ENCODE data around the gene SLC35F6.
"Not testable (repeated sequence)": the region's sequence is repeated elsewhere in the genome, so short reads cannot be mapped to it uniquely, and the experiment has no call there.

Gene SLC35F6

GRCh38 chr2:26754972-26755670 lies 9.0 kb upstream of the SLC35F6 start:
- DNase-seq (ENCODE audit: extremely low read depth in 1 of 2, low read depth in 1 of 2), result no peak

- no peak for DNase-seq (ENCODE audit: extremely low read depth in 1 of 2, low read depth in 1 of 2)
Measured at GRCh38 chr2:26756337-26756736, 7.7 kb upstream of the SLC35F6 start.

GRCh38 chr2:26757873-26758789 lies 6.0 kb upstream of the SLC35F6 start:
- DNase-seq (ENCODE audit: extremely low read depth in 1 of 2, low read depth in 1 of 2), result no peak

GRCh38 chr2:26758790-26759321 lies 5.2 kb upstream of the SLC35F6 start:
- DNase-seq (ENCODE audit: extremely low read depth in 1 of 2, low read depth in 1 of 2), result no peak

GRCh38 chr2:26759845-26760244 lies 4.2 kb upstream of the SLC35F6 start:
- DNase-seq (ENCODE audit: extremely low read depth in 1 of 2, low read depth in 1 of 2), result no peak

GRCh38 chr2:26760991-26761390 lies 3.1 kb upstream of the SLC35F6 start:
- DNase-seq (ENCODE audit: extremely low read depth in 1 of 2, low read depth in 1 of 2), result not testable (repeated sequence)

- no peak for DNase-seq (ENCODE audit: extremely low read depth in 1 of 2, low read depth in 1 of 2)
Measured at GRCh38 chr2:26763019-26763418, 1.1 kb upstream of the SLC35F6 start.

- DNase-seq (ENCODE audit: extremely low read depth in 1 of 2, low read depth in 1 of 2), result no peak
Measured at GRCh38 chr2:26764906-26765305, 822 bp downstream of the SLC35F6 start.

GRCh38 chr2:26765475-26766200 lies 1.6 kb downstream of the SLC35F6 start:
- DNase-seq (ENCODE audit: extremely low read depth in 1 of 2, low read depth in 1 of 2), result no peak

GRCh38 chr2:26767129-26767528 lies 3.0 kb downstream of the SLC35F6 start:
- no peak for DNase-seq (ENCODE audit: extremely low read depth in 1 of 2, low read depth in 1 of 2)

- no peak for DNase-seq (ENCODE audit: extremely low read depth in 1 of 2, low read depth in 1 of 2)
Measured at GRCh38 chr2:26767894-26768487, 3.9 kb downstream of the SLC35F6 start.

- no peak for DNase-seq (ENCODE audit: extremely low read depth in 1 of 2, low read depth in 1 of 2)
Measured at GRCh38 chr2:26768759-26769088, 4.6 kb downstream of the SLC35F6 start.

- DNase-seq (ENCODE audit: extremely low read depth in 1 of 2, low read depth in 1 of 2), result peak in 1 of 2 donors; percentile 25
Measured at GRCh38 chr2:26769089-26769761, 5.1 kb downstream of the SLC35F6 start.

GRCh38 chr2:26770986-26771586 lies 7.0 kb downstream of the SLC35F6 start:
- DNase-seq (ENCODE audit: extremely low read depth in 1 of 2, low read depth in 1 of 2), result no peak

GRCh38 chr2:26772064-26773001 lies 8.2 kb downstream of the SLC35F6 start:
- no peak for DNase-seq (ENCODE audit: extremely low read depth in 1 of 2, low read depth in 1 of 2)

GRCh38 chr2:26776195-26776800 lies 12.2 kb downstream of the SLC35F6 start:
- no peak for DNase-seq (ENCODE audit: extremely low read depth in 1 of 2, low read depth in 1 of 2)

- no peak for DNase-seq (ENCODE audit: extremely low read depth in 1 of 2, low read depth in 1 of 2)
Measured at GRCh38 chr2:26778098-26778497, 14.0 kb downstream of the SLC35F6 start.

- DNase-seq (ENCODE audit: extremely low read depth in 1 of 2, low read depth in 1 of 2), result no peak
Measured at GRCh38 chr2:26778507-26778906, 14.4 kb downstream of the SLC35F6 start.
